CD4-positive, alpha-beta T cell treated with Interleukin-6 at 100 ng/mL for 8 hours (primary cell): ENCODE measurements around the gene CCL8.

Experiments used
- DNase-seq: peaks from one replicate; pipeline ENCODE4 v3.0.0-alpha.2; 2020; ENCODE audit warnings: mixed read lengths, low spot score

CCL8 gene

DNA sequence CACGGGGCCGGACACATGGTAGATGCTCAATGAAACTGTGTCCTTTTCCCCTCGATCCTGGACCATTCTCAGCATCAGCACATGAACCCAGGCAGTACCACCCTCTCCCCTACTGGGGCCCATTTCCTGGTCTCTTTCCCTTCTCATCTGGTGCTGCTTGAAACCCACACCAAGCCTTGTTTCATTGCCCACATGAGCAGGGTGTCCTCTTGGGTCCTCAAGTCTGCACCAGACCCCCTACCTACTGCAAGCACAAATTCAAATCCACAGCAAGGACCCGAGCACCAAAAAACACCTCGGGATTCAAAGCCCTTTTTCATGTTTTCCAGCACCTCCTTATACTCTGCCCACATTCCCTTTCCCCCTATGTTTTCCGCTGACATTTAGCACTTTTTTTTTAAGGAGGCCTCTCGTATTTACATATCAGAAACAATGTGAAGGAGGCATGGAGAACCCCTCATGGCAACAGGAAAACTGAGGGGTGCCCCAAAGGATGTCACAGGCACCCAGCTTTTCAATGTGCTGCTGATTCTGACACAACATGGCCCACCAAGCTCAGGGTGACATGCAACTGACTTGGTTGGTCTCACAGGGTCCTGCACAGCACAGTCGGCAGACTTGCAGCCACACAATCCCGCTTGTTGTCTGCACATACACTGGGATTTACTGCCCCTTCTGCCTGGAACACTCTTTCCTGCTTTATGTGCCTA lies 48.4 kb downstream of the CCL8 start:
- DNase-seq = no peak

DNA sequence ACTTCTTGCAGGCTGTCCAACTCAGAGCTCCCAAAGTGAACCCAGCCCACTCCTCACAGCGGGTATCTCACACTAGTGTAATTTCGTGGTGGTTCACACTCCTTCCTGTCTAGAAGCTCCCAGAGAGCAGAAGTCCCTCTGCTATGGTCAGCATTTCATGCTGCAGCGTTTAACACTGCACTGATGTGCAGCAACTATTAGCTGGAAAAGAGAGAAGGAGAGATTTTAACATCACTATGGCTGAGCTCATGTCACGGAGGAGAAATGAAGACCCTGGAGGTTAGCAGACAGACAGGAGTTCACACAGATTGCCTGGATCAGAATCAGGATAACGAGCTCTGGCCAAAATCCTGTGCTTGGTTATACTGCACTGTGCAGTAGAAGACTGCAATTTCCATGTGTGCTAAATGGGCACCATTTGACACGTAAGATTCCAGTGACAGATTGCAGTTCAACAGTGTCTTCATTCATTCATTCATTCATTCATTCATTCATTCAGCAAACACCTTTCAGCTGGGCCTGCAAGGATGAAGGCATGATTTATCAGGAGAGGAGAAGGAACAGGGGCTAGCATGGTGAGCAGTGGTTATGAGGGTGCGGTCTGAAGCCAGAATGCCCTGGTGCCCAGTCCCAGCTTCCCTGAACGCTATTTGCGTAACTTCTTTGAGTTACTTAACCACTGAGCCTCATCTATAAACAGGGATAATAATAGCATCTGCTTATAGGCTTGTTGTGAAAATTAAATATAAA lies 49.1 kb downstream of the CCL8 start:
- no peak for DNase-seq

DNA sequence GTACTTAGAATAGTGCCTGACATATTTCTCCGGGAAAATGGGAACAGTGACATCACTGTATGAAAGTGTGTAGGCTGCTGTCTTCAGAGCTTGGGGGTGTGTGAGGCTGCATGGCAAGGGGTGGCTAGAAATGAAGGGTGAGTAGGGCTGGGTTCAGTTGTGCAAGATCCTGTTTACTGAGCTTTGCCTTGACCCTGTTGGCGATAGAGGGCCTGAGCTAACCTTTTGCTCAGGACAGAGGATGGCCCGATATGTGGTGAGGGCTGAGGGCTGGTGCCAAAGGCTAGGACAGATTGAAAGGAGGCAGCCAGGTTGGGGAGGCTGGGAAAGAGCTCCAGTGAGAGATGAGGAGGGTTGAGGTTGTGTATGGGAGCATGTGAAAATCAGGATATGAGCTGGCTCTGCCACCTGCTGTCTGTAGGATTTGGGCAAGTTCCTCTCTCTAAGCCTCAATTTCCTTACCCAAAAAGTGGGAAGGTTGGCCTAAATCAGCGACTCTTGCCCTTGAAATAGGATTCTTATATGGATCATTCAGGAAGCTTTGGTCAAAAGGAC lies 49.8 kb downstream of the CCL8 start:
- no peak for DNase-seq

DNA sequence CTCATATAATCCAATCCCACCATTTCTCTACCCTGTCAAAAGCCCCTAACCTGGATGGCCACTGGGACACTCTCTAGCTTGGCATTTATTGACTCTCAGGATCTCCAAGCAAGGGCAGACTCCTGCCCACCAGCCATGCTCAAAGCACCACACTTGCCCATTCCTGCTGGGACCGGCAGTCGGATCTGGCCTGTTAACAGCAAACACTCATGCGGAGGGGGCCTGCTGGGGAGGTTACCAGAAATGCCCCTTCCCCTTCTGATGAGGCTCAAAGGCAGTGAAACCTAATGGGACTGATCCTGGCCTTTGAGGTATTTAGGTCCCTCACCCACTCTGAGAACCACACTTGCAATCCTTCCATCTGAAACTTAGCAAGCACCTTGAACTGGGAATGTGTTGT lies 50.3 kb downstream of the CCL8 start:
- no peak for DNase-seq

DNA sequence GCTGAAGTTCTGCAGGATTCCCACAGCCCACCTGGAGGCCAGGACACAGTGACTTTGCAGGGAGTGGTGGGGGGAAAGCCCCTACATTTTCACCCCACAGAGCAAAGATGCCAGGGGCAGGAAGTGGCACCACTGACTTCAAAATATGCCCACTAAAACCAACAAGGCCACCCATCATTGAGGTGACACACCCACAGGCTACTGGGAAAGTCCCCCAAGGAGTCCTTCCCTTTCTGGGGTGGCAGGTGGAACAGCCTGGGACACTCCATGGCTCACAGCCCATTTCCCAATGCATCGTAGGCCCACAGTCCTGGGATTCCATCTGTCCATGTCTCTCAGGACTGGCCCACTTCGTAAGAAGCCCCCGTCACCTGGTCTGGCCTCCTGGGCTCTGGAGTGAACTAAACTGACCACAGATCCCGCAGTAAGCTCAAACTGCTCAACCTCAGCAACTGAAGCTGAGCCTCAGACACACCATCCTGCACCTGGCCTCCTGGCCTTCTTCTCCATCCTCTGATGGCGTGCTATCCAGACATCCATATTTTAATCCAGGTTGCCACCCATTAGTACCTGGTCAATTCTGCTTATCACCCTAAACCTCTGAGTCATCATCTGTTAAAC lies 51.3 kb downstream of the CCL8 start:
- no peak for DNase-seq

DNA sequence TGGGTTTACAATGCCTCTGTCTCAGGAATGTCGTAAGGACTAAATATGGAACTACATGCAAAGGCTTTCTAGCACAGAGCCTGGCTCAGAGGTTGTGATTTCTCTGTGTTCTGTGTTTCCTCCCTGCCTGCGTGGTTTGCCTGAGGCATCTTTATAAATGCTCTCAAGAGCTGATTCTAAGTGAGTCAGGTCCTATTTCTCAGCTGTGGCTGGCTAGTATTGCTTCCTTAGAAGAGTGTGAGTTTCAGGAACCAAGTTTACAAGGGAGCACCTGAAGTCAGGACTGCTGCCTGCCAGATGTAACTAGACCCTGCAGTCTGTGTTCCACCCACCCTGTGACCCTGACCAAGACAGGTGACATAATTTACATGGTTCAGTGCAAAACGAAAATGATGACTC lies 51.8 kb downstream of the CCL8 start:
- no peak for DNase-seq
